CD4-positive, alpha-beta T cell treated with Interleukin-15 for 4 hours (primary cell): ENCODE data around the gene MAPK8IP1.
A peak's percentile ranks its signal among the peaks of the same experiment; 100 is the strongest.

Source experiments
- DNase-seq: peaks from one replicate; pipeline ENCODE4 v3.0.0-alpha.2; 2020; ENCODE audit warnings: low spot score

Gene MAPK8IP1

DNA sequence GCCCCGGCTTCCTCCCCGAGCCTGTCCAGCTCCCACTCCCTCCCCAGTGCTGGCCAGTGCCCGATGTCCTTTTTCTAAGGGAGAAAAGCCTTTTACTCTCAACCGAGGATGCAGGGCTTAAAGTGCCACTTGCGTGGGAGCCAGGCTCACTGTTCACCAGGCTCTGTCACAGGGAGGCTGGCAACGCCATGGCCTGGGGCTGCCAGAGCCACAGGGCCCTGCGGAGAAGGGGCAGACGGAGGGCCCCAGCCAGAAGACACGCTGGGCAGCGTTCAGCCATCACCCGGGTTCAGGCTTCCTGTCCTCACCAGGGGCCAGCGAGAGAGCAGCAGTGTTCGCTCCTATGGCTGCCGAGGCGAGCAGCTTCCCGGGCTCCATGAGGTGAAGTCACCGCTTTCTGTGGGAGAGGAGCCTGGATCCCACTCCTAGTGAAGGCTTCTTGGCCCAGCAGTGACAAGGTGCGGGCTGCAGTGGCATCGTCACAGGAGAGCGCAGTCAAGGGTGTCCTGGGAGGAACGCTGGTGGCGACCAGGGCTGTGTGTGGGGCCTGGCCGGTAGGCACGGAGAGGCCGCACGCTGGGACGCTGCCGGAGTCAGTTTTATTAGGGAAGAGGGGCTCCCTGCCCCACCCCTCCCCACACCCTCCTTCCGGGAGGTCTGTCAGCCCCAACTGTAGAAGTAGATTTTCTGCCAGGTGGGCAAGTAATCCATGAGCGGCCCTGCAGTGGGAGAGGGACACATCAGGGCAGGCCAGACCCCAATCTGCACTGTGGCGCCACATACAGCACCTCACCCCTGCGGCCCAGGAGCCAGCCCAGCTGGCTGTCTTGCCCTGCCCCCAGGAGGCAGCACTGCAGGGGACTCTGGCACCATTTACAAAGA is 24.4 kb downstream of the MAPK8IP1 start:
- DNase-seq, result no peak

- DNase-seq, result no peak
Observed at GRCh38 chr11:45910623-45911022, 25.2 kb downstream of the MAPK8IP1 start.

GRCh38 chr11:45913514-45913913 is 28.1 kb downstream of the MAPK8IP1 start:
- no peak for DNase-seq

DNA sequence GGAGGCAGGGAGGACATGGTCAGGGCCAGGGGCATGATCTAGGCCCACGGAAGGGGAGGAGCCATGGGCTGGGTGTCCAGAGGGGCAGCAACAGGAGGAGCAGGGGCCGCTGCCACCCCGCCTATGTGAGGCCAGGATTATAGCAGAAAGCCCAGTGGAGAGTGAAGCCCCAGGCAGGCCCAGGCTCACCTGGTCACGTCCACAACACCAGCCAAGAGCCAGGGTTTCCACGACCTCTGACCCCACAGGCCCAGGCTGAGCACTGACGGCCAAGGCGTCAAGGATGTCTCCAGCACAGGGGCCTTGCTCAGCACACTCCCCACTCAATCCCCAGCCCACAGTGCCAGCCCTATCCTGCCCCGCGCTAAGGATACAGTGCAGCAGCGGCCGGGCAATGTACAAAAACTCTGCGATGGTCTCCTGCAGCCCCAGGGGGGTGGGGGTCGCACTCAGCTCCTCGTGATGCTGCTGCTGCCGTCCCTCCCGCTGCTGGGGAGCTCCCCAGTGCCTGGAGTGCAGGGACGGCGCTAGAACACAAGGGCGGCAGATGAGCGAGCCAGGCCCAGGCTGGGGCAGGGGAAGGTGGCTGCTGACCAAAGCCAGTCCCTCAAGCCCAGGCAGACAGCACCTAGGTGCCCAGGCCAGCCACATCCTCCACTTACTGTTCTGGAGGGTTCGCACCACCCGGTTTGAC is 28.6 kb downstream of the MAPK8IP1 start:
- no peak for DNase-seq

DNA sequence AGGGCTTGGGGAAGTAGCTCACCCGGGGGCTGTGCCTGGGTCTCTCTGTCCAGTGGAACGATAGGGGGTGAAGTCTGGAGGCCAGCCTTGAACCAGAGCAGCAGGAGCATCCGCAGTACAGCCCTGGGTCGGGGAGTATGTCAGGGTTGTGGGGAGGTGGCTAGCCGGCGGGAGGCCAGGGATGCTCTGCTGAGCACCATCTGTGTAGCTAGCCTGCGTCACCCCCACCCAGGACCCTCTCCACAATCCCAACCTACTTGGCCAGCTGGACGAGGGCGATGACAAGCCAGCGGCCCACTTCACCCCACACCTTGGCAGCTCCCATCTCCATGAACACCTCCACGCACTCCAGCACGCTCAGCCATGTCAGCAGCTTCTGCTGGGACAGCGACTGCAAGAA is 30.0 kb downstream of the MAPK8IP1 start:
- no peak for DNase-seq

- DNase-seq, result no peak
Observed at GRCh38 chr11:45917286-45917622, 31.8 kb downstream of the MAPK8IP1 start.

DNA sequence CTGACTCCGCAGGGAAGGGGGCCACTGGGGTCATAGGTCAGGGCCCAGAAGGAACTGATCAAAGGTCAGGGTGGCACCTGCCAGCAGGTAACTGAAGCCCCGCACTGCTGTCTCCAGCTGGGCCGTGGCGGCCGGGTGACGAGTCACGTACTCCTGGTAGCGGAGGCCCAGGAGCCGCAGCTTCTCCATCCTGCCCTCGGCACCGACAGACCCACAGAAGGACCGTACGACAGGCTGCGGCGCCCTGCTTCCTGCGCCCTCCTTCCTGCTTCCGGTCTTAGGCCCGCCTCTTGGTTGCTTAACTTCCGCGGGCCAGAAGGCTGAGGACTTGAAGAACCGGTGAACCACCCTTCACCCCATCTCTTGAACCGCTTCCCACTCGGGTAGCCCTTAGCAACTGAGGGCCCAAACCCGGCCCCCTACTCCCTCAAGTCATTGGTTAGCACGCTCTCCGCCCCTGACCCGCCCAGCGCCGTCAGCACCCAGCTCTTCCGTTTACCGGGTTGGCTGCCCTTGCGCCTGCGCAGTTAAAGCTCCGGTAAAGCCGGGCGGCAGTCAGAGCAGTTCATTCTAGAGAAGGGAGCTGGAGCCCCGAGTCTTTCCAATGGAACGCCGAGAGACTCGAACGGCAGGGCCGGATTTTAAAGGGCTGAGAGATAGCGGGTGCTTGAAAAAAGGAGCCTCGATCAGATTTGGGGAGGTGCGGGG is 32.3 kb downstream of the MAPK8IP1 start, which contains the start of gene PEX16:
TSS of gene PEX16 (minus strand) at position 255 of the 708 bp plus-strand sequence. CDS start at position 189, 66 bp downstream.
- peak; percentile 98 for DNase-seq

DNA sequence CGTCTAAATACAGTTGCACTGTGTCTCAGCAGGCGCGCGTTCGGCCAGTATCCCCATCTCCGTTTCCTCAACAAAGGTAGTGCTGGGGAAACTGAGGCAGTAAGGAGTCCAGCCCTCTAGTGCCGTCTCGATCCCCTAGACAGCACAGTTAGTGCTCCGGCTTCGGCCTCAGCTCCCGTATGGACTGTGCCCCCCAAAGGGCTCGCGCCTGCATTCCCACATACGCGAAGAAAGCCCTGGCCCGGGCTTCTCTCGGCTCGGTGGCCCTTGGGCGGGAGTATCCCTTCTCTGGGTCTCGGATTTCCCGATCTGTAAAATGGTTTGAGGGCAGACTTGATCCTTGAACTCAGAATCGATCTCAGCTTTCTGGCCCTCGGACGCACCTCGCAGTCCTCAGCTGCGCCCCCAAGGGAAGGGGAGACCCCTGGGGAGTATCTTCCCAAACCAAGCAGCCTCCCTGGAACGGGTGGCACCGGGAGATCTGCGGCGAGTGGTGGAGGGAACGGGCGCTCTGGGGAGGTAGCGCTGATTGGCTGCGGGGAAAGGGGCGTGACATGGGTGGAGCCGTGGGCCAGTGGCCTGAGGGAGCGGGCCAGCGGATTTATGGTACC is 33.0 kb downstream of the MAPK8IP1 start:
- peak; percentile 53 for DNase-seq

GRCh38 chr11:45918962-45919675 is 33.7 kb downstream of the MAPK8IP1 start:
- no peak for DNase-seq

GRCh38 chr11:45919806-45920530 is 34.5 kb downstream of the MAPK8IP1 start:
- DNase-seq, result no peak

DNA sequence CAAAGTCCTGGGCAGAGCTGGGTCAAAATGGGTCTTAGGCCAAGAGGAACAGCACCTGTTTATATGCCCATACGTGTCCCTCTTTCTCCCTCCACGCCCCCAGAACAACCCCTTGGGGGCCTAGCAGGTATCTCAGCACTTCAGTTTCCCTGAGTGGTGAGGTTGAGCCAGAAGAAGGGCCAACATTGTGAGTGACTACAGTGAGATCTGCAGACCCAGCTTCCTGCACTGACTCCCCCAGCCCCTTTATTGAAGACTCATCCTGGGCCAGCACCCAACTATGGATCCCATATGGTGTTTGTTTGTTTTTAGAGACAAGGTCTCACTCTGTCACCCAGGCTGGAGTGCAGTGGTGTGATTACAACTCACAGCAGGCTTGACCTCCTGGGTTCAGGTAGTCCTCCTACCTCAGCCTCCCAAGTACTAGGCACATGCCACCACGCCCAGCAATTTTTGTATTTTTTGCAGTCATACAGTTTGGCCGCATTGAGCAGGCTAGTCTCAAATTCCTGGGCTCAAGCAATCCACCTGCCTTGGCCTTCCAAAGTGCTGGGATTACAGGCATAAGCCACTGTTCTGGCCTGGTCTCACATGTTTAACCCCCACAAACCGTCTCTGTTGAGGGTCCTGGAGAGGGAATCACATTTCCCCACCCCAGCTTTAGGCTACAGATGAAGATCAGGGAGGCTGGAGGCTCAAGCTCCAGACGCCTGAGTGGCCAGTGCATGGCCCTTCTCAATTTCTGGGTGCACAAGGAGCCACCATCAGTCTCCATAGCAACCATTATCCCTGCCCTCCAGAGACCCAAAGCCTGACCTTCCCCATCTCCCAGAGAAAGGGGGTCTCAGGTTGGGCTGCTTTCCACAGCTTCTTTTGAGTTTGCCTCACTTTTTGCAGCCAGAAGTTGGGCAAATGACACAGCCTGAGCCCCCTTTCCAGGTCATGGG is 35.4 kb downstream of the MAPK8IP1 start:
- DNase-seq, result no peak

- DNase-seq, result no peak
Observed at GRCh38 chr11:45921561-45922424, 36.3 kb downstream of the MAPK8IP1 start.

DNA sequence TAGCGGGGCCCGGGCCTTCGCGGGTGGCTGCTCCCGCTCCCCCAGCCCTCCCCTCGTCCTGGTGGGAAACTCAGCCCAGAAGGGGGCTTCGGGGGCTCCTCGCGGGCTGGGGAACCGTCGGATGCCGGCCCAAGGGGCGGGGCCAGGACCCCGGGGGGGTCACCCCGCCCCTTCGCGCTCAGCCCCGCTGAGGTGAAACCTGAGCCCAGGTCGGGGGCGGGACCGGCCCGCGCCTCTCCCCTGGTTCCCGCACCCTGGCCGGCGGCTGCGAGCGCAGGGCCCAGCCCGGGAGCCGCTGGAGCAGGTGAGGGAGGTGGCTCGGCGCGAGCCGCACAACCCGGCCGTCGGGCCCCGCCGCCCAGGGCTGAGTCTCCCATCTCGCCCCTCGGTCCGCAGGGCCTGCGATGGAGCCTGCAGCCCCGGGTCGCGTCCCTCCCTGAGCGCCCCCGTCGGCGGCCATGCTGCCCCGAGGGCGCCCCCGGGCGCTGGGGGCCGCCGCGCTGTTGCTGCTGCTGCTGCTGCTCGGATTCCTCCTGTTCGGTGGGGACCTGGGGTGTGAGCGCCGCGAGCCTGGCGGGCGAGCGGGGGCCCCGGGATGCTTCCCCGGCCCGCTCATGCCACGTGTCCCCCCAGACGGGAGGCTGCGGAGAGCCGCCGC is 37.1 kb downstream of the MAPK8IP1 start, which contains the start of gene LARGE2:
TSS of gene LARGE2 (plus strand) at position 232 of the 658 bp plus-strand sequence. CDS start at position 459, 227 bp downstream.
- no peak for DNase-seq

DNA sequence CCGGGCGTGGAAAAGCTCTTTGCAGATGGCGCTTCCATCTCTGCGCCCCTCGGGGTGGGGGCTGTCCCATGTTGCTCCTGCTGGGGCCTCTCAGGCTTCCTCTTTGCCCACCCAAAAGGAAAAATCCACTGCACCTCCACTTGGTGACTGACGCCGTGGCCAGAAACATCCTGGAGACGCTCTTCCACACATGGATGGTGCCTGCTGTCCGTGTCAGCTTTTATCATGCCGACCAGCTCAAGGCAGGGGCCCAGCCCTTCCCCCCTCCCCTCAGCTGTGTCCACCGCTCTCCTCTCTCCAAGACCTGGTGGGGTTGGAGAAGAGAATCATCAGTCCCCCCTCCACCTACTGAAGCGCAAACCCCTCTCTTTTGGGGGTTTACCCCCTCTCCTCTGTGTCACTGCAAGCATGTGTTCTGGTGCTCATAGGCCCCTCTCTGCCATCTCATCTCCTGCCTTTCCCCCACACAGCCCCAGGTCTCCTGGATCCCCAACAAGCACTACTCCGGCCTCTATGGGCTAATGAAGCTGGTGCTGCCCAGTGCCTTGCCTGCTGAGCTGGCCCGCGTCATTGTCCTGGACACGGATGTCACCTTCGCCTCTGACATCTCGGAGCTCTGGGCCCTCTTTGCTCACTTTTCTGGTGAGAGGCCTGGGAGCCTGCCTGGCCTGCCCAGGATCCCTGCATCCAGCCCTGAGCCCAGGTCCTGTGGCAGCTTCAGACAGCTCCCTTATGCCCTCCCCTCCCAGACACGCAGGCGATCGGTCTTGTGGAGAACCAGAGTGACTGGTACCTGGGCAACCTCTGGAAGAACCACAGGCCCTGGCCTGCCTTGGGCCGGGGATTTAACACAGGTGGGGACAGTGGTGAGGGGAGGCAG is 38.8 kb downstream of the MAPK8IP1 start:
- DNase-seq, result no peak

DNA sequence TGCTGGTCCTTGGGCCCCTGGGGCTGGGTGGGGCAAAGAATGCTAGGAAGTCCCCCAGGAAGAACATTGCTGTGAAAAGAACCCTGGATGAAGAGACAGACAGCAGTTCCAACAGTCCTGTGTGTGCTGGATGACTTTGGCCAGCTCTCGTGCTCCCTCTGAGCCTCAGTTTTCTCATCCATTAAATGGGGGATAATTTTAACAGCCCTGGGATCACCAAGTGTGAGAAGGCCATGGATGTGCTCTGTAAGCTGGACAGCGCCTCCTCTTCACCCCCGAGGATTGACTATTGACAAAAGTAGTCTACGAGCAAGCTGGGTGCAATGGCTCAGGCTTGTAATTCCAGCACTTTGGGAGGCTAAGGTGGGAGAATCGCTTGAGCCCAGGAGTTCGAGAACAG is 39.5 kb downstream of the MAPK8IP1 start:
- DNase-seq, result no peak

- no peak for DNase-seq
Observed at GRCh38 chr11:45925550-45925949, 40.1 kb downstream of the MAPK8IP1 start.

DNA sequence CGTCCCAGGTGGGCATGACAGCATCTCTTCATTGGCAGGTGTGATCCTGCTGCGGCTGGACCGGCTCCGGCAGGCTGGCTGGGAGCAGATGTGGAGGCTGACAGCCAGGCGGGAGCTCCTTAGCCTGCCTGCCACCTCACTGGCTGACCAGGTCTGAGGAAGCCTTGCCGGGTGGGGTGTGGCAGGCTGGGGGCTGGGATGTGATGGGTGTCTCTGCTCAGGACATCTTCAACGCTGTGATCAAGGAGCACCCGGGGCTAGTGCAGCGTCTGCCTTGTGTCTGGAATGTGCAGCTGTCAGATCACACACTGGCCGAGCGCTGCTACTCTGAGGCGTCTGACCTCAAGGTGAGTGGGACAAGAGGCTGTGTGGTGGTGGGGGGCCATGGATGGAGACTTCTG is 40.5 kb downstream of the MAPK8IP1 start:
- DNase-seq, result no peak
